NCI-H69 (cell line): ENCODE data around the gene NCOR2.
A peak's percentile ranks its signal among the peaks of the same experiment; 100 is the strongest.

Experiments
- DNase-seq: peaks from one replicate; lab custom pipeline; 2025; lab: John Stamatoyannopoulos, UW

Gene NCOR2

DNA sequence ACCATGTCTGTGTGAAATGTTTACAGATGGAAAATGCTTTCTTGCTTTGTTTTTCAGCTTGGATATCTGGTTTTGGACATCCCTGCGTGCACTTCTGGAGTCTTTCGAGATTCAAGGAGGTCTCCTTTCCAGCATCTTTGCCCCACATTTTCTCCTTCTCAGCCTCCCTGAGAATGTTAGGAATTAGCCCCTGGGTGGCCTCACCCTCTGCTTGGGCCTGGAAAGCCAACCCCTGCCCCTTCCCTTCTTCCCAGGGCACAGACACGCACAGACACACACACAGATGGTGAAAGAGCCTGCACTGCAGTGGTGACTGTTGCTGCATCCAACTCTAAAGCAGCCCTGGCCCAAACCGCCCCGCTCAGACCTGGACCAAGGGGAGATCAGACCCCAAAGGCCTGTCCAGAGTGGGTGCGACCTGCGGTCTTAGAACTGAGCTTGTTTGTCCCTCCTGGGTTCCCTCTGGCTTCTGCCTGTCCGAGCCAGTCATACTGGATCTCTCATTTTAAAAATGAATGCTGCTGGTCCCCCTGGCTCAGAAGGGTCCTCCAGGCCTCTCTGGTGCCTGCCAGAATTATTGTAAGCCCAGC lies 8.7 kb upstream of the NCOR2 start:
- no peak for DNase-seq

DNA sequence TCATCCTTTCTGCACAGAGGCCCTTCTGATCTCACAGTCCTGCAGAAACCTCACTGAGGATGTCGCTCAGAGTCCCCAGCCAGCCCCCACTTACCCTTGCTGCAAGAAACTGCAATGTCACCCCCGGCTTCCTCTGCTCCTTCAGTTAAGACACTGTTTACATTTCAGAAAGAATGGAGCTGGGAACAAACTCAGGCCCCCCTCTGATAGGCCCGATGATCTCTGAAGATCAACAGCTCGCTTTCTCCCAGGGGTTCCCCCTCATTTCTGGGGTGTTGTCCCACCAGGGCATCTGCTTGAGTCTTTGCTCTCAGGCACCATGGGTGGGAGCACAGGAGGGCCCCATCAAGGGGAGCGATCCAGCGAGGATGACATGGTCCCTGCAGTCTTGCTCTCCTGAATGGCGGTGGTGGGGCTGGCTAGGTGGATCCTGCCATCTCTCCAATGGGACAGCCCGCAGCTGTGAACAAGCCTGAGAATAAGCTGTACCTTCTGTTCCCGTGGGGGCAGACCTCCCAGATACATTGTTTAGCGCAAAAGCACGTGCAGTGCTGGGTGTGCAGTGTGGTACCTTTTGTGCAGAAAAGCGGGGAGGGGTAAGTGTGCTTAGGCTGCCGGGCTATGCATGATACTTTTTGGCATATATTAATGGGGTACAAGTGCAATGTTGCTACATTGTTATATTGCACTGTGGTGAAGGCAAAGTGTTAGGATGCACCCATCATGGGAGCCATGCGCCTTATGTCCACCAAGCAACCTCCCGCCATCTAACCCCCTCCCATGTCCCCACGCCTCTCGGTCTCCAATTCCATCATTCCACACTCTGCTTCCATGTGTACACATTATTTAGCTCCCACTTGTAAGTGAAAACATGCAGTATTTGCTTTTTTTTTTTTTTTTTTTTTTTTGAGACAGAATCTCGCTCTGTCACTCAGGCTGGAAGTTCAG lies 6.7 kb upstream of the NCOR2 start:
- no peak for DNase-seq

DNA sequence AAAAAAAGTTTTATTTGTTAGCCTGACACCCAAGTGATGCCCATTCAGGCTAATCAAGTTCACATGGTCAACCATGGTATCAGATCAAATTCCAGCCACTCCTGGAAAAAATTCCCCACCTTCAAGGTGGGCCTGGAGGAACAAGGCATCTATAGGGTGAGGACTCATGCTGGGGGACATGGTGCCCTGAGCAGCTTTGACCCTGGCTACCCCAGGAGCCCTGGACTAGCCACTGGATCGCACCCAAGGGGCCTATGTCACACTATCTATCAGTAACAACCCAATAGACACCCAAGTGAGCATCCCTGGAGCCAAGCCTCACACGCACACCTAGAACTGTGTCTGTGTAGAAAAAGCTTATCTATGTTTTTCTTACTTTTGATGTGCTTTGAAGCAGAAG lies 4.1 kb upstream of the NCOR2 start:
- DNase-seq: no peak

DNA sequence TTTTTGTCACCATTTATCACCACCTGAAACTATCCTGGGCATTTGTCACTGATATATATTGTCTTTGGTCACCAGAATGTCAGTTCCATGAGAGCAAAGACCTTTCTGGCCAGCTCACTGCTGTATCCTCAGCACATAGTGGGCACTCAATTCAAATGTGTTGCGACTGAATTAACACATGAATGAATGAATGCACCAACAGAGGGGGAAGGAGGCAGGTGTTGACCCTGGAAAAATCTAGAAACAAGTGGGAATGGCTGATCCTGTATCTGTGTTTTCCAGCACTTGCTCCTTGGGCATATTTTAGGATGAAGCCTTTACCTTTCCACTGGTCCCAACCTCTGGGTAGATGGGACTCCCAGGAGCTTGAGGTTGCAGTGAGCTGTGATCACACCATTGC lies 3.4 kb upstream of the NCOR2 start:
- DNase-seq: no peak

DNA sequence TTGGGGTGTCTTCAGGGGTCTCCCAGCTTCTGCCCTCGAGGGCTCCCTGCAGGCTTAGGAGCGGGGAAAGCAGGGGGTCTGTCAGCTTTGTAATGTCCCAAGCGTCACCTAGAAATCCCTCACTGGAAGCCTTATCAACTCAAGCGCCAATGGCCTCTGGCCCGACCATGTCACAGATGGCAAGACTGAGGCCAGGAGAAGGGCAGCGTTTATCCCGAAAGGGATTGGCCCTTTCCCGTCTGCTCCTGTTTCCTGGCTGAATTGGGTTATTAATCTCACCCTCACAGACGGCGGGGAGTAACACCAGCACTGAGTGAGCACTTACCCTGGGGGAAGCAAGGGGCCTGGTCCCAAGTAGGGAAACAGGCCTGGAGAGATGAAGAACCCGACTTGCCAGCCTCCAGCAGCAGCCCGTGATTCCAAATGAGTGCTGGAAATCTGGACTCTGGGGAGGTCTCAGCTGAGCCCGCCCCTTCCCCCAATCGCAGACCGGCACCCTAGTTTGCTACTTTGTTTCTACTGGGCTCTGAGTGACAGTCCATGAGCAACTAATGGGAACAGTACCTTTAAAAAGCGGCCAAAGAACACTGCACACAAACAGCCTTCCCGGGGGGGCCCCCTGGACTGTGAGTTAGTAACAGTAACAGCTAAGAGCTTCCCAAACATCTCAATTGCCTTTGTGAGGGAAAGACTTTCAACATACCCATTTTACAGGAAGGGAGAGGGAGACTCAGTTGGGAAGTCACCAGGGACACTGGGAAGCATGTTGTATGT lies 2.1 kb upstream of the NCOR2 start:
- DNase-seq: no peak

DNA sequence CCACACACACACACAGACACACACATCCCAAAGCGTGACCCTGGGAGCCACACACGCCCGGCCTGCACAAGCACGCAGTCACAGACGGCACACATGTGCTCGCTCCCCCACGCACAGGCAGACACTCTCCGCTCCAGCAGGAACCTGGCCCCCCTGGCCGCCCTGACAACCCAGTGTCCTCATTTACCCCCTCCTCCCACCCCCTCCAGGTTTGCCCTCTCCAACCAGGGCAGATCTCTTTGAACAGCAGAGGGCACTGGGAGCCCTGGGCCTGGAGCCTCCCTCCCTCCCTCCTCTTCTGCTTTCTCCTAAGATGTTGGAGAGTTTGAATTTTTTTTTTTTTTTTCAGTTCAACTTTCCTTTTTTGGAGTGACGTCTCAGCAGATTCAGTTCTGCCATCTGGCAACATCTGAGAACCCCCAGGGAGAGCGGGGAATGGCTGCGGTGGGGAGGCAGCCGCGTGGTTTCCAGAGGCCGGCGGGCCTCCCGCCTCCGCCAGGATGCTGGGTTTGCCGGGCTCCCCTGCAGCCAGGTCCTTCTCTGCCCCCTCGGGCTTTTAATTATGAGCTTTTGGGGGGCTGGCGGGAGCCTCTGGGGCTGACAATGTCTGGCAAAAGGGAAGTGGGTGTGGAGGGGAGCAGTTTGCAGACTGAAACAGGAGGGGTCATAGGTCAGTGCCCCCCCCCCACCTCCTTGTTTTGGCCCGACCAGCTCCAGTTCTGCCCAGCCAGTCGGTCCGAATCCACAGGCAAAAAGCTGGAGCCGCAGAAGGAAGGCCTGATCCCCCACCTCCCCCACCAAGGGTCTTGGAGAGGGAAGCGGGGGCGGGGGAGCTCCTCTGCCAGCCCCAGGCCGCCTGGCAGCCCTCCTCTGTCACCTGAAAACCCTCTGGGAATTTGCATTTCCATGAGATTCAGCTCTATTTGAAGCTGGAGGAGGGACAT lies 1.3 kb upstream of the NCOR2 start:
- peak; percentile 92 for DNase-seq

DNA sequence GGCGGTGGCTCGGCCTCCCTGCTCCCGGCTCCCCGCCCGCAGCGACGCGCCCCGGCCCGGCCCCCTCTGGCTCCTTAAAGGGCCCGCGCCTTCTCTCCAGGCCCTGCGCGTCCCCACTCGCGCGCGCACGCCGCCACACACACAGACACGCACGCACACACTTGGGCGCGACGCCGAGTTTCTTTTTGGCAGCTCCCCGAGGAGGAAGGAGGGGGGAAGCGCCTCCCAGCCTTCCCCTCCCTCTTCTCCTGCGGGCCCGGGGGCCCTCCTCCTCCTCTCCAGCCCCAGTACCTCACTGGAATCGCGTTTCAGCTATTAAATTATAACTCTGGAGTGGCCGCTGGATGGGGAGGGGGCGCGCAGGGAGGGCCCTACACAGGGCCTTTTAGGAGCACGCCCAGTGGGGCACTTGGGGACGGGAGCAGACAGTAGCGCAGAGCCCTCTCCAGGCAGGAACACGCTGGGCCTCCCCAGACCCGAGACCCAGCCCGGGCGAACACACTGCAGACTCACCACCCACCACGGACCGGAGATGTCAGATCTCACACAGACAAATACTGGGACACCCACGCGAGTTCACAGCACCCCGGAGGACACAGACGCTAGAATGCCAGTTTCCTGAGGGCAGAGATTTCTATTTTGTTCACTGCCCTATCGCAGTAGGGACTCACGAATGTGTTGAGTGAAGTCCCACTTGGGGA lies 411 bp upstream of the NCOR2 start:
- DNase-seq: peak; percentile 95

DNA sequence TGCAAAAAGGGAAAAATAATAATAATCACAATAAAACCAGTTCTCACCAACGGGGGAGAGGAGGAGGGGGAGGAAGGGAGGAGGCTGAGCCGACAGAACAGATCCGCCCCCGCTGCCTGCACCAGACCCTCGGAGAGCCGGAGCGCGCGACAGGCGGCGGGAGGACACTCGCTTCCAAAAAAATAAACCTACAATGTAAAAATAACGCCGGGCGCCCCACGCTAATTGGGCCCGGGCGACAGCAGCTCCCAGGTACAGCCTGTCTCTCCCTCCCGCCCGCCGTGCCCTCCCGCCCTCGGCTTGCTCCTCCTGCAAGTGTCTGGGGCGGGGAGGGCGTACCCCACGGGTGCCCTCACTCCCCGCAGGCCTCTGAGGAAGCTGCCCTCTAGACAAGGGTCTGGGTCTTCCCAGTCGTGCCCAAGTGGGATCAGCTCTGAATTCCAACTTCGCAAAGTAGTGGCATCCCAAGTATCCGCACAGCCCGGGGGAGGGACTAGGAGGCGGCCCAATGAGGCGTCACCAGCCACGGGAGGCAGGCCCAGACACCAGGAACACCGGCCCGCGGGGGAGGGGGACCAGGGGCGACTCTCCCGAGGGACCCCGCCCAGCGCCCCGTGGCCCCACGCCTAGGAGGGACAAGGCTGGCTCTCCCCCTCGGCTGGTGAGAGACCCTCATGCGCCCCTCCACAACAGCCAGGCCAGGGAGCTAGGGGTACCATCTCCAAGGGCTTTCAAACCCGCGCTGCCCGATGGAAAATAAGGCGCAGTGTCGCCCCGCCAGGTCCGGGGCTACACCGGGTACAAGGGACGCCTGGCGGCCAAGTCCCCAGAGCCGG lies 1.0 kb downstream of the NCOR2 start:
- DNase-seq: peak; percentile 85

DNA sequence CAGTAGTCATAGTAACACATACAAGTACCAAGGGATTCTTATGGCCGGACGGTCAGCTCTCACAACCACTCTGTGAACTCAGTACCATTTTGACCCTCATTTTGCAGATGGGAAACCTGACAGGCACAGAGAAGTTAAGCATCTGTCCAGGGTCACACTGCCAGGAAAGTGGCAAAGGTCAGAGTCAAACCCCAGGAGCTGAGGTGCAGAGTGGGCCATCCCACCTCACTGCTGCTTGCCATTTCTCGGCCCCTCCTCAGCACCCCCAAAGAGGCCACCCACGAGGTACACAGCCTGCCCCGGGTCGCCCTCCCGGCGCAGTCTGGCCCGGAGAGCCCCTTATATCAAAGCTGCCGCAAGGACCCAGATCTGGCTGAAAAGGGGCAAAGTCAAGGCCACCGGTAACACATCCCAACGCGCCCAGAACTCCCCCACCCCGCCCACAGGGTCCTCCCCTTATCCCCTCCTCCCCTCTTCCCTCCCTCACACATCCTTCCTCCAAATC lies 1.7 kb downstream of the NCOR2 start:
- no peak for DNase-seq

DNA sequence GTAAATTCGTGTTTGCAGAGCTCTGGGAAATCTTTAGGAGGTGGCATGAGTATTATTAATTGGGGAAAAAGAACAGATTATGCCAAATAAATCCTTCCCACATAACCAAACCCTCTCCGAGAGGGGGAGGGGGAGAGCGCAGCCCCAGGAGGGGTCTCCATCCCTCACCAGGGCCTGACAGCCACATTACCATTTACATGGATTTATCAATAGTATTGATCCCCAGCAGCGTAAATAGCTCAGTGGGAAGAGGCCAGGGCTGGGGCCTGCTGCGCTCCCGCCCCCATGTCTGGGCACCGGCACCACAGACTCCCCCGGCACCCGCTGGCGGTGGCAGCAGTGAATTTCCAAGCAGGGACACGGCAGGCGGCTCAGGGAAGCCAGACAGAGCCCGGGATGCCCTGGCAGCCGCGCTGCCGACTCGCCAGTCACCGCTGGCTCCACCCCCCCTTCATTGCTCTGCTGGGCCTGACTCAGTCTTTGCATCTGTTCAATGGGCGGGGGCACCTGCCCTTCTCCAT lies 2.4 kb downstream of the NCOR2 start:
- DNase-seq: peak; percentile 76

DNA sequence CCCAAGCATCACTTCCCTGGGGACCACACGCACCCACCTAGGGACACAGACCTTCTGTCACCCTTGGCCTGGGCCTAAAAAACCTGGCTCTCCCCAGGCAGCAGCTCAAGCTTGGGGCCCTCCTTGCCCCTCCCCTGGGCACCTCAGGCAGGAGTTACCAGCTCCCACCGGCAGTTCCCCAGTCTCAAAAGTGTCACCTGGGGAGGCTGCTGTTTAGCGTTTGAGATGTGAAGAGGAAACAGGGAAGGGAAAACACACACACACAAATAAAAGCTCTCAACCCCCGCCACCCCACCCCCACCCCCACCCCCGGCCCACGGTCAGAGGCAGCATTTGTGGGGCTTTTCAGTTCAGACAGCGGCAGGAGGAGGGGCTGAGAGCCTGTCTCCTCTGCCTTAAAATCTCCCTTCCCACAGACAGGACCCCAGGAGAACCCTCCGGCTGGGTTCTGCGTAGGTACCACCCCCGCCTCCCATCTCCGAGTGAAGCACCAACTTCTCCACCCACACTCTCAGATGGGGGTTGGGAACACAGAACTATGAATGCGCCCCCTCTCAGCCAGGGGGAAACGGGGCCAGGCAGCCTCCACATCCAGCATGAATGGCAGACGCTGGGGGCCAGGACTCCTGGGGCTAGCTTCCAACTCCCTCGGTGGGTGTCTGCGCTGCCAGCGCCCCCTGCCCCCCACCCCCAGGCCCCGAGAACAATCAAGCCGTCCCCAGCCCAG lies 3.0 kb downstream of the NCOR2 start:
- DNase-seq: peak; percentile 58

DNA sequence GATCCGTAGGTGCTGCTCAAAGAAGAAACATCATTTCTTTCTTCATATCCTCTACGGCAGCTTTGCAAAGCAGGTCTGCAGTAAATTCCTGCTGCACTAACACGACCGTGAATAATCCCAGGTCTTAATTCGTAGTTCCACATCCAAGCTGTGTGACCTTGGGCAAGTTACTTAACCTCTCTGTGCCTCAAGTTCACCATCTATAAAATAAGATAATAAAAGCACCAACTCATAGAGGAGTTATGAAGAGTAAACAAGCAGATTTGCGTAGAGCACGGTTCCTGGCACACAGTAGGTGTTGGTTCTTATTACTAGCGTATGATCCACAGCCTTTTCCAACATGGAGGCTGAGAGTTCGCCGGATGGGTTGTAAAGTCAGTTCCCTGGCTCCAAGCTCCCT lies 3.6 kb downstream of the NCOR2 start:
- no peak for DNase-seq

DNA sequence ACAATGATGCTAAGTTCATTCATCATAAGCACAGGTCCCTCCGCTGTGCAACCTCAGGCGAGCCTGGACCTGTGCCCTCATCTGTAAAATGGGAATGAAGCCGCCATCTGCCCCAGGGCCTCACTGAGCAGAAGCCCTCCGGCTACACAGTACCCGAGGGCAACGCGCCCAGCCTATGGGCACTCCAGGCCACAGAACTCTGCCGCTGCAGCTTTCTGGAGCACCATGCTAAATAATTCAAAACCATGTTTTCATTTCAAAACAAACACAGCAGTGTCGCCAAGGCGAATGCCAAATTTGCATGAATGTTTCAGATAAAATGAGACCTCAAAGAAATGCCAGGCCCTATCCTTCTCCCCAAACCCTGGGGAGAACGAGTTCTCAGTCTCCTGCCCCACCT lies 4.0 kb downstream of the NCOR2 start:
- DNase-seq: no peak

DNA sequence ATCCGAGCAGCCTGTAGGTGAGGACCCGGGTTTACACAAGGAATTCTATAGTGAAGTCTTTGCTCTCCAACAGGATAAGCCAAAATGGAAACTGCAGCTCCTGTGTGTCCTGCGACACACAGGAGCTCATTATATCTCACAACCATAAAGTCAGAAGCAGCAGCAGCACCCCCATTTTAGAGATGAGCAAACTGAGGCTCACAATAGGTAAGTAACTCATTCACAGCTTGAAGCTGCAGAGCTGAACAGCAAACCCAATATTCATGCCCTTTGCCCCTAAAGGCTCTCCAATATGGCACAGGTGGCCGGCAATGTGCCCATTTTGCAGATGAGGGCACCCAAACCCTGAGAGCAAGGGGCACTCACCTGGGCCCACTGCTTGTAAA lies 4.6 kb downstream of the NCOR2 start:
- no peak for DNase-seq

DNA sequence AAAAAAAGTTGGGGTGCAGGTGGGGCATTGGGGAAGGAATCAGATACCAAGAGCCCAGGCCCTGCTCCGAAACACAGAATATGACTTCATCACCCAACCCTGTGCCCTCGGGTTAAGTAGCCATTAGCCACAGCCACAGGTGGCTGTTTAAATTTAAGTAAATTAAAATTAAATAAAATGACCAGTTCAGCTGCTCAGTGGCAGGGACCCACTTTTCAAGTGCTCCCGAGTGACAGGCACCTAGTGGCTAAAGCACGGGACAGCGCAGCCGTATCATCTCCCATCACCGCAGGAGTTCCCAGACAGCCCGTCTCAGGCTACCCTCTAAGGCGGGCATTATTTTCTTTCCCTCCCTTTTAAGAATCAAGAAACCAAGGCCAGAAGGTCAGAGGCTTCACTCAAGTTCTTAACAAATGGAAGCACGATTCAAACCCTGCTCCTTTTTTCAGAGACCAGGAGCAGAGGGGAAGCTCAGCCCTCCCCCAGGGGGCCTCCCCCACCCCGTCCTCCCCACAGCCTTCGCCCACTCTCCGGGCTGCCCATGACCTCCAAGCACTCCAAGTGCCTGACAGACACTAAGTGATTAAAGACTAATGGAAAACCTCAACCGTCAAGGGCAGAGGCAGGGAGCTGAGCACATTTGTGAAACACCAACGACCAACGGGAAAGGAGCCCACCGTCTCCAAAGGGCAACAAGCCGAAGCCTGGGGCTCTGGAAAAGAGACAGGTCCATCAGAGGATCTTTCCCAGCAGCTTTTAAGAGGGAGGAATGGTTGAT lies 5.2 kb downstream of the NCOR2 start:
- no peak for DNase-seq

DNA sequence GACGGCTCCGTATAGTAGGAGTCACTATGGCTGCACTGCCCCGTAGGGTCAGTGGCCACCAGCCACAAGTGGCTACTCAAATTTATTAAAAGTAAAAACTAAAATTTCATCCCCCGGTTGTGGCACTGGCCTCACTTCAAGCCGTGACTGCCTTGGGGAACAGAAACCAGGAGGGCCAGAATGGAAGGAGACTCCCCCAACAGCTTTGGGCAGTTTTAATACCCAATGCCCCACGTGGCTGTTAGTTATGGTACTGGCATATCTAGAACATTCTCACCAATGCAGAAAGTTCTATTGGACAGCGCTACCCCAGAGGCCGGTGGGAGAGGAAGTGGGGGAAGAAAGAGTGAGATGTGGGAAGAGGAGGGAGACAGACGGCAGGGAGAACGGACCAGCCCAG lies 6.2 kb downstream of the NCOR2 start:
- DNase-seq: no peak

DNA sequence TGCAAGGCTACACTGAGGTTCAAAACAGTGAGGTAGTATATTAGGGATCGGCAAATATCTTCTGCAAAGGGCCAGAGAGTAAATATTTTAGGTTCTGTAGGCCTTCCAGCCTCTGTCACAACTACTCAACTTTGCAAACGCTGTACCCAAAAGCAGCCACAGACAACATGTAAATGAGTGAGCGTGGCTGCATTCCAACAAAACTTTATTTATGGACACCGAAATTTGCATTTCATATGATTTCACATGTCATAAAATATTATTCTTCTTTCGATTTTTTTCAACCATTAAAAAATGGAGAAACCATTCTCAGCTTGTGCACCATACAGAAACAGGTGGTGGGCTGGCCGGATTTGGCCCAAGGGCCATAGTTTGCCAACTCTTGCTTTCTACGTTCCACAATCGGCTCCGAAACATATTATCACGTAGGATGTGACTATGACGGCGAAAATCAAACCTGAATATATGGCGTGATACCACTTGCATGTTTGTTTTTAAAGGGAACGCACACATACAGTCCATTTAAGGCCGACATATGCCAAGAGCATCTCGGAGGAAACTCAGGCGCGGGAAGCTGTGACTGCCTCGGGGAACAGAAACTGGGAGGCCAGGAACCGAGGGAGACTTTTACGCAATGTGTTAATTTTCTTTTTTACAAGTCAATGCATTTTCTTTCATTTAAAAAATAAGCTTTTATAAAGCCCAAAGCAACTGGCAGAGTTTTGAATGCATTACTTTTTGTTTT lies 7.1 kb downstream of the NCOR2 start:
- no peak for DNase-seq
